Activated T-cell treated with anti-CD3 and anti-CD28 coated beads, Interleukin-2, amount 50 U/mL, for 1 hour (primary cell): ENCODE results near the gene CDK14.
"Not testable (repeated sequence)": the region's sequence is repeated elsewhere in the genome, so short reads cannot be mapped to it uniquely, and the experiment has no call there.

ENCODE experiments used
- DNase-seq: peaks from one replicate; pipeline ENCODE4 v3.0.0-alpha.2; 2020

Gene CDK14

DNA sequence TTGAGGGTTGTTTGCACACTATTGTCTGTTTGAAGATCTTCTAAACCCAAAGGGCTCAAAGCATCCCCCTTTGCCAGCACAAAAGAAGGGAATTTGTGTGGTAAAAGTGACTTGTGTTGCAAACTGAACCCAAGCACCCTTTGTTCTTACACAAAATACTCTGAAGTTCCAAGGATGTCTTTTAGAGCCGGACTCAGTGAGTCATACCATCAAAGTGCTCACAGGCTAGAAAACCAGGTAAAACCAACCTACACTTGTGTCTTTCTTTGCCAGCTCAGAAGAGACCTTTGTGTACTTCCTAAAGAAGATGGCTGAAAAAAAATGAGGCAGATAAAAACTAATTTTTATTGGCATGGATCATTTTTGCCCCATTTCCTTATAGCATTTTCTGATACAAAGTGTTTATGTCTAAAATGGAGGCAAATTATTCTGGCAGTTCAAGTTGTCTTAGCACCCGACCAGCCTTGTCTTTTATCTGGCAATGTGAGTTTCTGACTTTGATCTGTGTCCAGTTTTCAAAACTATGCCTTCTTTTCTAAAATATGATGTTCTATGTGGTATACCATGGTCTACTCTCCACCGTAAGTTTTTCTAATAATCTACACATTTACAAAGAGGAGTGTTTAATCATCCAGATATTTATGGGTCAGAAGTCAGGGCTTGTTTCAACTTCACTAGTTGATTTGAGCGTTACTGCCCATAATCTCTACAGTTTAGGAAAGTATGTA, 539.7 kb downstream of the CDK14 start:
- no peak for DNase-seq

DNA sequence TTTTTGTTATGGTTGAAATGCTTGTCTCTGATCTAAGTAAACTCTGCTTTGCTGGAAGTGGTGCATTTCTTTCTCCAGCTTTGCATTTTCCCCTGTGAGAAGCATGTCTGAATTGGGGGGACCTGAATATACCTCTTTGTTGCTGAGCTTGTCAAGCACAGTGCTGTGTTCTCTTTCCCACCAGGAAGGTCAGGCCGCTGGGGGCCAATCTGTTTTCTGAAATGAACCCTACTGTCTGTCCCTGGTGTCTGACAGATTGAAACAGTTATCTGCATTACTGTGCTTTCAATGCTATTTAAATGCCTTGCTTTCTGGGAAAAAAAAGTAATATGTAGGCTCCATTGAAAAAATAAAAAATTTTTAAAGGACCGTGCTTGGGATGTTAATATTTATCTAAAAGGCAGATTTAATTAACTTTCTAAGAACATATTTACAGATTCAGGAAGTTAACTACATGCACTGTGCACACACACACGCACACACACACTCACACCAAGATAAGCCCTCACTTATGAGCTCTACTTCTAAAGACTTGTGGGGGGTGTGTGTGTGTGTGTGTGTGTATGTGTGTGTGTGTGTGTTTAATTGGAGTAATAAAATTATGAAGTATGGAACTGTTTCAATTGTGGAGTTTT, 541.1 kb downstream of the CDK14 start:
- DNase-seq = no peak

DNA sequence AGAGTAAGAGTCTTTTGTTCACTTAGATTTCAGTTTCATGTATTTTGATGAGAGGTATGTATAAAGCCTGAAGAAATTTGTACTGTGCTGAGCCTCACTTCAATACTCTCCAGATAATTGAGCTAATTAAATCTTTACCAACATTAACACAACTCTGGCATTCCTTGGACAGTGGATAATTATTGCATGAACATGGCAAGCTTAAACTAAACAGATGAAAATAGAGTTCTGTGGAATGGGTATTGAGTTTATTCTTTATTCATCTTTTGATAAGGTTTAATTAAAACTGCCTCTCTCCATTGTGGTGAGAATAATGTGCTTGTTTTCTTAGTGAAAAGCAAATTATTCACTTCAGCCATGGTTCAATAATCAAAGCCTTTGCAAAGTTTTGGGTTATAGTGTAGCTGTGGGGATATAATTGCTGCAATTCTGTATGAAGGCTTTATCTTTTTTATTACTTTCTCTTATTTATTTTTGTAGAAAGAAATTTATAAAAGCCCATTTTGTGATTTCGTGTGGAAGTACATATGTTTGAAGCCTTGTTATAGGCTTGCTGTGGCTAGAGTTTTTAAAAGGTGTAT, 541.8 kb downstream of the CDK14 start:
- no peak for DNase-seq

DNA sequence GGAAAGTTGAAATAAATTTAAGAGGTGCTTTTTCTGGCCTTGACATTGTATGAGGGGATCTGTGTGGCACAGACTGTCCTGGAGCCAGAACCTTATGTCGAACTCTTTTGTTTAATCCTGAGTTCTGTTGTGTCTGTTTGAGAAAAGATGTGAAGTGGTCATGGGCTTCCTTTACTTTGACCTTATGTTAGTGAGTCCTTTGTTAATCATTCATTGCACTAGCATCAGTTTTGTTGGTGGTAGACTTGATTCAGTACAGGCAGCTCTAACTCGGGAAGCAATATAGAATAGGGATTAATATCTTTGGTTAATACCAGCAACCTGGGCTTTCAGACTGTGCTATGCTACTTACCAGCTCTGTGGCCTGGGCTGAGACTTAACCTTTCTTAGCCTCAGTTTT, 544.2 kb downstream of the CDK14 start:
- no peak for DNase-seq

GRCh38 chr7:91140982-91141381, 544.9 kb downstream of the CDK14 start:
- no peak for DNase-seq

GRCh38 chr7:91142743-91143142, 546.6 kb downstream of the CDK14 start:
- DNase-seq = no peak

DNA sequence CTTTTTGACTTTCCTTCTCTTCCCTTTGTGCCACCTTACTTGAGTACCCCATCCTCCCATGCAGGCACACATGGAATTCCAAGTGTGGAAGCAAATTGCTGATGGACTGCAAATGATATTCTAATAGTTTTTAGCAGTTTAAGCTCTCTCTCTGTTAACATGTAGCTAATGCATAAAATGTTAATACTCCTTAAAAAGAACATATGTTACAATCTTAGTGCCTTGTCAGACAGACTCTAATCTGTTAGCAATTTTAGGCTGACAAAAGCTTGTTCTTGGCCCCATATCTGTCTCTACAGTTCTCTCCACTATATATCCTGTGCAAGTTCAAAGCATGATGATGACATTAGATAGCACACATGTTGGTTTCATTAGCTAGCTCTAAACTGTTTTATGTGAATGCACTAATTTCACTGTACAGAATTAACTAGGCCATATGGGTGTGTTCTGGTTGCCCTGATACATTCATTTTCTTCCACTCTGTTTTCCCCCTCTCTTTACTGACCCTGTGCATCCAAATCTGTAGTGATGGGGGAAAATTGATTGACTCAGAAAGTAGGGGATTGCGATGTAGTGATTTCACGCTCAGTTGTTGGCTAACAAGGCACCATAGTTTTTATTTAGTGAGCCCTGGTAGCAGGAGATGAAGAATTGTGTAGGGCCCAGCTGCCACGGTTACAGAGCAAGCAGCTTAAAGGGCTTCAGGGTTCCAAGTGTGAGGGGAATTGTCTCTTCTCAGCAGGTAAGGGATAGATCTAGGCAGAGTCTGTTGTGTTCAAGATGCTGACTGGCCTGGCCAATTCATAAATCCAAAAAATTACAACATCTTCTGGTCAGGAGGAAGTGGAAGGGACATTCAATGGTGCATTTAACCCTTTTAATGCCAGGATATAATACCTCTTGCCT, 553.5 kb downstream of the CDK14 start:
- no peak for DNase-seq

- no peak for DNase-seq
Measured at GRCh38 chr7:91151916-91152315, 555.8 kb downstream of the CDK14 start.

- no peak for DNase-seq
Measured at GRCh38 chr7:91156316-91157185, 560.4 kb downstream of the CDK14 start.

DNA sequence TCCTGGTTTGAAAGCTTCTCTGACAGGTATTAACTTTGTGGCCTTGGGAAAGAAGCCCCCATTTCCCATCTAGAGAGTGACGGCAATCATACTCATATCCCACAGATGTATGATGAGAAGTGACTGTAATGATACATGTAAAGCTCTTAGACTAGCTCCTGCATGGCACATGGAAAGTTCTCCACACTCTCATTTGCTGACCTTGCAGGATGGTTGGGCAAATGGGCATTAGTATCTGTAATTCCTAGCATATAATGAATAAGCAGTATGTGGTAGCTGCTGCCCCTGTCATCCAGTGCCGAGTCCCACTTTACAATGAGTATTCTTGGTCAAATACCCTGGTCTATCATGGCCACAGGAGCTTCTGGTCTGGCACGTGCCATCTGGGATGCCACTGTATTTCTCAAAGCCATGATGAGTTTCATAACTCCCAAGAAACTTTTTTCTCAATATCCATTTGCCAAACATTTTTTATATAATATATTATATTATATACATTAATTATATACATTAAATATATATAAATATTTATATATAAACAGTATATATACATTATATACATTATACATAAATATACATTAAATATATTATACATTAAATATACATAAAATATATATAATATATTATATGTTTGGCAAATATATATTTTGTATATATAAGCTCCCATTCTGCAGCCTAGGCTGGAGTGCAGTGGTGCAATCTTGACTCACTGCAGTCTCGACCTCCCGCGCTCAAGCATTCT, 561.6 kb downstream of the CDK14 start:
- no peak for DNase-seq

- no peak for DNase-seq
Measured at GRCh38 chr7:91162436-91162835, 566.3 kb downstream of the CDK14 start.

DNA sequence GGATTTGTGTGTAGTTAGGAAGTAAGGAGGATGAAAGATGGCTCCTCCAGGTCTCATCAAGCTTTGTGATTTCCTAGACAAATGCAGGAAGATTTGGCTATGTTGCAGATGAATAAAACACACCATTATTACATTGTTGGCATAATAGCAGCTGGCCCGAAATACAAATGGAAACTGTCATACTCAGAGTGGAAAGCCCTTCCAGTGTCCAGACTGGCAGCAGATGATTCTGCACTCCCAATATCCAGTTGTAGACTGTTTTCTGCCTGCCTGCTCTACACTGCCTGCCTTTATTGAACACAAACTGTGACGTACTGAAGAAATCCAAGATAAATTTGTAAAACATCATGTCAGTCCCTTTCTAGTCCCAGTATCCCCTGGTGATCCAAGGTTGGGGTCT, 568.4 kb downstream of the CDK14 start:
- DNase-seq = no peak

DNA sequence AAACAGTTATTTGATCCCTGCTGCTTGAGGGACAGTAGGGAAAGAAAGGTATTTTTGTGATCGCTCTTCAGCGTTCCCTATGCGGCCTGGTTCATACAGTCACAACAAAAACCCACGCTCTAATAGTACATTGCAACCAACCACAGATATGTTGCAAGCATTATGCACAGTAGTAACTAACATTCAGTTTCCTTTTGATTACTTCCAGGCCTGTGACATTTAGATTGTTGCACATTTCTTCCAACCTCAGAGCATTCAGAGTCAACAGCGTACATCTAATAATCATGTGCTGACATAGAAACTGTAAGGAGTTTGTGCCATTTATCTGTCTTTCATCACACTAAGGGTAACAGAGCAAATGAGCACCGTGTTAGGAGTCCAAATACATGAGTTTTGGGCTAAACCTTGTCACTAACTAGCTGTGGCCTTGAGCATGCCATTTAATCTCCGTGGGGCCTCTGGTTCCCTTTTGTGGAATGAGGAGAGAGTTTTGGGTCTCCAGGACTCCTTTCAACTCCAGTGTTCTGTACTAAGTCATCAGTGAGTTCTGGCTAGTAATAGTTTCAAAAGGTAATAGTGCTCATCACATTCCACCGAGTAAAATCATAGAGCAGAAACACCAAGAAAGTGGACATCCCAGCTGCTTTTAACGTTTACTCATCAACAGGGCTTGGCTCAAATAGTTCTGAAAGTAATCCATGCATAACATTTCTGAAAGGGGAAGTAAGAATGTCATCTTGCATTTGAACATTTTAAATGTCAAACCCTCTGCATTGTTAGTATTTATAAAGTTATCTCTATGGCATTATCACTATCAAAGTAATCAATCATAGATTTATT, 569.1 kb downstream of the CDK14 start:
- no peak for DNase-seq

- DNase-seq = no peak
Measured at GRCh38 chr7:91165846-91166230, 569.7 kb downstream of the CDK14 start.

DNA sequence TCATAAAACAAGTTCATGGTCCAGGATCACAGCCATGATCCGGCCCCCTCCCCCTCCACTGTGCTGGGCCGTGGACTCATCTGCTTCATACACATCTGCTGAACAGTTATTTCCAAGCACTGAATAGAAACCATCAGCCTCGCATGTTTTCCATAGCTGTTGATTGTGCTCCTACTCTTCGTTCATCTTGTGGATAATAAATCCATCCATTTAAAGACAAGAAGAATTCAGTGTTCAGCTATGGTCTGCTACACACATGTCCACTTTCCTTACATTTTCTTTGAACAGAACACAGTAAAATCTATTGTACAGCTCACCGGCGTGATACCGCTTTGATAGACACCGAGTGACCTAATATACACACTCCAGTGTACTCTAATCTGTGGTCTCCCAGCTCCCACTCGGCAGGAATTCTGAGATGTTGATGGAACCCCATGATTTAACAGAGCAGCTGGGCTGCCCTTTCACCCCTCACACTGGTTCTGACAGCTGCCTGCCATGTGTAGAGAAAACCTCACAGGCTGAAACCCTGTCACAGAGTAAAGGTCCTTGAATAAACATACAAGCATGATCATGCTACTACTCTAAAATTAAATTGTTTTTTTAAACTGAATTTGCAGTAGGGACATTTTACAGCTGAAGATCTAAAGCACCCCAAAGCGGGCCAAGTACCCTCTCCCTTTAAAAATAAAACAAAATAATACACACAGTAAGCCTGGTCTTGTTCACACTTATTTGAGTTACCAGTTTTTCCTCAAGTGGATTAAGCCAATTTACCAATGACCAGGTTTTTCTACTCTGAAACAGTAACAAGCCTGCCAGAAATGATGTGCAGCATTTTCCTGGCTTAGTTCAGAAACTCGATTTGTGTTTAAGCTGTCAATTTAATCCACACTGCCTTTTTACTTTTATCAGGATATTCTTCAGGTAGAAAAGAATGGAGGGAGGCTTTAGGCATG, 573.0 kb downstream of the CDK14 start:
- DNase-seq = no peak

GRCh38 chr7:91169830-91170191, 573.7 kb downstream of the CDK14 start:
- no peak for DNase-seq

- DNase-seq = not testable (repeated sequence)
Measured at GRCh38 chr7:91173265-91173664, 577.1 kb downstream of the CDK14 start.

GRCh38 chr7:91180746-91181145, 584.6 kb downstream of the CDK14 start:
- DNase-seq = no peak

DNA sequence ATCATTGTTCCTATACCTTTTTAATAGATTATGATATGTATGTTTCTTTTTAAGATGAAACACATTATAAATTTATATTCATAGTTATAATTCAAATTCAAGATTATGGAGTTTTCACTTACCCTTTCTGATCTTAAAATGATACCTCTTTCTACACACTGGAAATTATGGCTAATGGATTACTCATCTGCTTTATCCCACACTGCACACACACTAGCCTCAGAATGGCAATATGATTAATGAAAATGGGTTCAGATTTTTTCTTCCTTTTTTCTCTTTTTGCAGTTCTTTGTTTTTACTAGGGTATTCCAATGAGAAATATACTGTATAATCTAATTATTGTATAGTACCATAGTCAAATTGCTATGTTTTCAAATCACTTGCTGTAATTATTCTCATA, 585.8 kb downstream of the CDK14 start:
- no peak for DNase-seq
